Activated T-cell treated with anti-CD3 and anti-CD28 coated beads, Interleukin-2, amount 50 U/mL, for 72 hours (primary cell): ENCODE data around the gene SMCO2. TPM values are rescaled to one million over a fixed set of nuclear protein-coding genes. Genes with fewer than 3 reads are reported as not detected.

Source experiments
- ATAC-seq, 2 donors: fragments of 150-1000 bp; cut with Tn5 transposase; replicated peaks in 1 of 2; 2 replicates each; pipeline ENCODE4 v1.10.0; 2021; ENCODE audit warnings: moderate library complexity in 2 of 2, mild to moderate bottlenecking in 1 of 2
- DNase-seq, 2 donors: peaks; one replicate each; pipeline ENCODE4 v3.0.0; 2021 to 2022; ENCODE audit warnings: mixed read lengths in 1 of 2
- H3K27ac Mint-ChIP-seq: one replicate; pipeline ENCODE4 v1.8.0; 2022; ENCODE audit warnings: mild to moderate bottlenecking, moderate library complexity, mixed read lengths
- H3K27me3 Mint-ChIP-seq: one replicate; pipeline ENCODE4 v1.8.0; 2022; ENCODE audit warnings: low read depth, mixed read lengths
- H3K36me3 Mint-ChIP-seq, 2 donors: one replicate each; pipeline ENCODE4 v1.8.0; 2022; ENCODE audit warnings: mixed read lengths in 2 of 2, mild to moderate bottlenecking in 1 of 2; ENCODE audit not compliant: insufficient read depth in 2 of 2
- H3K4me1 Mint-ChIP-seq: one replicate; pipeline ENCODE4 v1.8.0; 2022; ENCODE audit warnings: low read depth, mixed read lengths
- H3K4me3 Mint-ChIP-seq, 2 donors: one replicate each; pipeline ENCODE4 v1.8.0; 2022; ENCODE audit warnings: mild to moderate bottlenecking in 2 of 2, mixed read lengths in 2 of 2, moderate library complexity in 2 of 2
- H3K9me3 Mint-ChIP-seq, 2 donors: one replicate each; pipeline ENCODE4 v1.8.0; 2022; ENCODE audit warnings: mixed read lengths in 2 of 2
- total RNA-seq, 2 donors: library from RNA; stranded (reverse); gene quantifications; one replicate each; pipeline ENCODE4 v1.2.3, GENCODE V29; 2022

Gene SMCO2
- under 1 TPM; 0.55 to 0.72 TPM for total RNA-seq

DNA sequence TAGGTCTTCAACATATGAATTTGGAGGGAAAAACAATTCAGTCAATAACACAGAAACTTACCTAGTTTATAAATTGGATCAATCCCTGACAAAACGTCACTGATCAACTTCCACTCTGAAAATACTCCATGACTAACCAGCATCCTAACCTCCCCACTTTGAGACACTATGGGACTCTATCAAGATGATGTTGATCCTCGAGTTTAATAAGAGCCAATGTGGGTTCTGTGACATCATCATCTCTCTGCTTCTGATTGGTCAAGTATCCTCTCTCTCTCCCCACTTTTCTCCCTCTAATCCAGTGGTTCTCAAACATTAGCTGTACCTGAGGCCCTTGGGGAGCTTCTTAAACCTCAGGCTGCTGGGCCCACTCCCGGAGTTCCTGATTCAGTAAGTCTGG is at the start of gene SMCO2:
SMCO2 (plus strand) TSS at position 301 of the 400 bp plus-strand sequence. CDS start 23,896 bp downstream, outside the sequence.
- no peak for ATAC-seq
- Mint-ChIP-seq H3K9me3 (peaks cover 0 to 6% of the 10 kb centered on the region in 2 donors), H3K36me3 (peaks cover 1 to 2% of the 10 kb centered on the region in 2 donors), H3K4me3 (no peak within 1 kb of the TSS), H3K27me3 (peaks cover 15% of the 10 kb centered on the region), H3K27ac (no peak within 1 kb of the TSS), H3K4me1 (no peaks in the 10 kb centered on the region)
- no peak for DNase-seq

DNA sequence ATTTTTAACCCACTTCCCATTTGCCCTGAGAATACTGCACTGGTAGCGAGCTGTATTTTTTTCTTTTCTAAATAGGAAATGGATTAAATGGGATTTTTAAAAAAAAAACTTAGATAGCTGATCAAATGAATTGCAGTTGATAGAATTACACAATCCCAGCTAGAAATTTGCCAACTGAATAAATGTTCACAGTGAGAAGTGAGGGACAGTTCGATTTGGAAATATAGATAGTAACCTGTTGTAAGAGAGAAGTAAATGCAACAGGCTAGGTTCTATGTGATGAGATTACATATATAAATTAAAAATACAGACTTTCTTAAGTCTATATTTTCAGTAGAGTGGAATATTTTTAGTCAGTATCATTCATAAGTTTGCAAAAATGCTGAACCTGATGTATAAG is 48.1 kb upstream of the SMCO2 start:
- peaks cover 0 to 1% of the 10 kb centered on the region in 2 donors for H3K36me3 Mint-ChIP-seq
- ATAC-seq (no peak), DNase-seq (no peak)
- H3K27me3 Mint-ChIP-seq: no peaks in the 10 kb centered on the region
- H3K27ac Mint-ChIP-seq: no peak overlapping the region
- H3K4me3 Mint-ChIP-seq: no peak overlapping the region
- H3K4me1 Mint-ChIP-seq: no peaks in the 10 kb centered on the region
- H3K9me3 Mint-ChIP-seq: no peaks in the 10 kb centered on the region

DNA sequence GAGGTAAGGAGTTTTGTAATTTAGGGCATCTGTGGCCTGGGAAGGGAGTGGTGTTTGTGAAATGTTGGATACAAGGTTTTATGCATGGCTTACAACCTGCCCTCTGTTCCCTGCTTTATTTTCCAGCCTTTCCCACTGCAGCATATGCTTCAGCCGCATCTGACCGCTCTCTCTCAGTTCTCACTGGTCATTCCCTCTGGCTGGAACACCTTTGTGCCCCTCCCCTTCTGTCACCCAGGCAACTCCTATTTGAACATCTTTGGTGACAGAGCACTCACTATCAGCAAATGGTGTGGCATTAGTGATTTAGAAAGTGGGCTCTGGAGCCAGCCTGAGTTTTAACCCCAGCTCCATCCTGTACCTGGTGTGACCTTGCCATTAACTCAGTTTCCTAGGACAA is 47.5 kb upstream of the SMCO2 start:
- Mint-ChIP-seq H3K27me3 (no peaks in the 10 kb centered on the region), H3K4me3 (no peak overlapping the region), H3K27ac (no peak overlapping the region), H3K4me1 (no peaks in the 10 kb centered on the region), H3K9me3 (no peaks in the 10 kb centered on the region), H3K36me3 (peaks cover 0 to 1% of the 10 kb centered on the region in 2 donors)
- no peak for ATAC-seq
- DNase-seq: no peak

DNA sequence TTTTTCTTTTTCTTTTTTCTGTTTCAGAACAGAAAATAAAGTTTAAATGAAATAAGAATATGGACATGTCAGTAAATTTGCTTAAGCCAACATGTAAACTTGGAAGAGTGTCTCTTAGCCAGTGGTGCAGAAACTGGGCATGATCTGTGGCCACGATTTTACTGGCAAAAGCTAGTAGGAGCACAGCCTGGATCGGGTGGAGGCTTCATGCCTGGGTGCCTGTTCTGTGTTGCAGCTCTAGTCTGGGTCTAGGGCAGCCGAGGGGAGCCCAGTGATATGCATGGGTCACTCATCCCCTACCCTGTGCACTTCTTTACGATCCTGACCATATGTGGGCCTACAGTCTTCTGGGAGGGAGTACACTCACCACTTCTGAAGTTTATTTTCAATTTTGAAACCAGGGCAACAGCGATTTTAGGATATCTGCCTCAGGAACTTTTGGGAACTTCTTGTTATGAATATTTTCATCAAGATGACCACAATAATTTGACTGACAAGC is 45.6 kb upstream of the SMCO2 start:
- Mint-ChIP-seq H3K27ac (no peak overlapping the region), H3K36me3 (peaks cover 1 to 7% of the 10 kb centered on the region in 2 donors), H3K4me3 (no peak overlapping the region), H3K4me1 (no peaks in the 10 kb centered on the region), H3K9me3 (peaks cover 0 to 1% of the 10 kb centered on the region in 2 donors), H3K27me3 (no peaks in the 10 kb centered on the region)
- ATAC-seq (no peak), DNase-seq (no peak)

DNA sequence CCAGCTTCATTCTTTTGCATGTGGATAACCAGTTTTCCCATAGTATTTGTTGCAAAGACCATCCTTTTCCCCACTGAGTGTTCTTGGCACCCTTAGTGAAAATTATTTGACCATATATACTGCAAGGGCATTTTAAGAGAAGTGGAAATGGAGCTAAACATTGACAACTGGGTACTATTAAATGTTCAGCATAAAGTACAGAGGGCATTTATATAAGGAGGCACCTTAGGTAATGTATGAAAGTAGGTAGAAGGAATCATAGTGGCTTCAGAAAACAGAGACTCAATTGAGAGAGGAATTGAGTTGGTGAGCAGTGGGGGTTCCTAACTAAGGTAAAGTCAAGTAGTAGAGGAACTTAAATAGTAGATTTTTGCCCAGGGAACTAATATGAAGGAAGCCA is 34.5 kb upstream of the SMCO2 start:
- no peaks in the 10 kb centered on the region for H3K4me1 Mint-ChIP-seq
- H3K36me3 Mint-ChIP-seq: no peaks in the 10 kb centered on the region
- DNase-seq (no peak), ATAC-seq (no peak)
- no peaks in the 10 kb centered on the region for H3K27me3 Mint-ChIP-seq
- no peak overlapping the region for H3K4me3 Mint-ChIP-seq
- H3K27ac Mint-ChIP-seq: no peak overlapping the region
- peaks cover 2 to 6% of the 10 kb centered on the region in 2 donors for H3K9me3 Mint-ChIP-seq

DNA sequence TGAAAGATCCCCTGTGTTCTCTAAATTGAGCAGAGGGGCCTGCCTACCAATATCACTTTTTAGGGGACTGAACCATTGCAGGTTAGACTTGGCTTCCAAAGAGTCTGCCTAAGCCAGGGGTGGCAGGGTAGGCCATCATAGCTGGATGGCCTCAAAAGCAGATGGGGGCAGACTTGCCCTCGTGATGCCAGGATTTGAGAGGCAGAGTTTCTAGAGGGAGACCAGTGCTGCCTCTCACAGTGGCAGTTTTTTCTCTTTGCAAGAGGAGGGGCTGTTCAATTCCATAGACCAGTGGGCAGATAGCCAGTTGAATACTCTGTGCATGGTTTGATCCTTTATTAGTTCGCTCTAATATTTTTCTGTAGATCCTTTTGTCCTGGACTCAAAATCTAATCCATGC is 23.8 kb upstream of the SMCO2 start:
- no peak for ATAC-seq
- Mint-ChIP-seq H3K4me1 (no peaks in the 10 kb centered on the region), H3K36me3 (peaks cover 0 to 2% of the 10 kb centered on the region in 2 donors), H3K9me3 (no peaks in the 10 kb centered on the region), H3K4me3 (no peak overlapping the region), H3K27me3 (no peaks in the 10 kb centered on the region), H3K27ac (no peak overlapping the region)
- no peak for DNase-seq

DNA sequence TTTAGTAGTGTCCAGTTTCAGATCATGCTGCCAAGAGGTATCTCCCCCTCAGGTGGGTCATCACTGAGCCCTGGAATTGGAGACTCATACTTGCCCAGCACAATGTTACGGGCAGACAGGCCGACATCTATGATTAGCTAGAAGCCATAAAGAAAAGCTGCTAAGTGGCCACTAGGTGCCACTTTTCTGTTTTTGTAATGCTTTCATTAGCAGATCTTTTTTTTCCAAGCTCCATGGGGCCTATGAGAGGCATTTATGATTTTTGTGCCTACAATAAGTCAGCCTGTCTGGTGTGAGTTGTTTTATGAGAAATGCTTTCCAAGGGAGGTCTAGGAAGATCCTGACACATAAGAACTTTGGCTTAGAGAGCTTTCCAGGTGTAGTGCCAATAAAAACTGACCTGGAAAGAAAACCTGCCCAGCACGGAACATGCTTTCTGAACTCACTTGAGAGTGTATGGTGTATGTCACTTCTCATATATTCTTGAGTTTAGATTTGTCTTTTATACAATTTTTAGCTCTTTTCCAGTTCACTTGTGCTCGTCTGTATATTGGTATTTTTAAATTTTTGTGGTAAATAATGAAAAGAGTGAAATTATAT is 21.8 kb upstream of the SMCO2 start:
- Mint-ChIP-seq H3K9me3 (no peaks in the 10 kb centered on the region), H3K4me1 (no peaks in the 10 kb centered on the region), H3K4me3 (no peak overlapping the region), H3K36me3 (peaks cover 0 to 2% of the 10 kb centered on the region in 2 donors), H3K27ac (no peak overlapping the region), H3K27me3 (no peaks in the 10 kb centered on the region)
- DNase-seq (no peak), ATAC-seq (no peak)

- Mint-ChIP-seq H3K27ac (no peak overlapping the region), H3K36me3 (peaks cover 0 to 2% of the 10 kb centered on the region in 2 donors), H3K4me1 (no peaks in the 10 kb centered on the region), H3K27me3 (no peaks in the 10 kb centered on the region), H3K4me3 (no peak overlapping the region), H3K9me3 (no peaks in the 10 kb centered on the region)
- no peak for ATAC-seq
- DNase-seq: no peak
These were observed 21.2 kb upstream of the SMCO2 start for GRCh38 chr12:27425306-27425705.

DNA sequence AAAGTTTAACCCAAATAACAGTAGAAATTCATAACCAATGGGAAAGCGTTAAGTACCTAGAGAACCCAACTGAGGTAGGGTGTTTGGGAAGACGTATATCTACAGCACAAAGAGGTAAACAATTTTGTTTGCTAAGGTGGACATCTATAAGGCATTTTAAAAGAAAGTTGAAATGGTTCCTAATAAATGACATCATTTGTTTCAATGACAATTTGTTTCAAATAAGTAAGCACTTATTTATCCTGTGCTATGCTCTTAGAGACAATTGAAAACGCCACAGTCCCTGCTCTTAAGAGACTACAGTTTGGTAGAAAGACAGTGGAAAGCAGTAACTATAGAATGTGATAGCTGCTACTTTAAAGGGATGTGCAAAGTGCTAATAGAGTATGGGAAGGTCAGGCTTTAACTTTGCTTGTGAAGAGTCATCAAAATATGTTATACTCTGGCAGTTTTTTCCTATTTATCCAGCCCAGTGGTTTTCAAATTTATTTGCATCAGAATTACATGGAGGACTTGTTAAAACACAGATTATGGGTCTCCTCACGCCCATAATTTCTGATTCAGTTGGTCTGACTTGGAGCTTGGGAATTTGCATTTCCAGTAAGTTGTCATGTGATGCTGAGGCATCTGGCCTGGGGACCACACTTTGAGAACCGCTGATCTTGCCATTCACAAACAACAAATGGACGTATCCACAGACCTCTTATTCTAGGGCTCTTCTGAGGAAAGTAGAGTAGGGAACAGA is 19.6 kb upstream of the SMCO2 start:
- Mint-ChIP-seq H3K36me3 (no peaks in the 10 kb centered on the region), H3K4me3 (no peak overlapping the region), H3K27ac (no peak overlapping the region), H3K27me3 (no peaks in the 10 kb centered on the region), H3K4me1 (no peaks in the 10 kb centered on the region), H3K9me3 (no peaks in the 10 kb centered on the region)
- DNase-seq (no peak), ATAC-seq (no peak)

DNA sequence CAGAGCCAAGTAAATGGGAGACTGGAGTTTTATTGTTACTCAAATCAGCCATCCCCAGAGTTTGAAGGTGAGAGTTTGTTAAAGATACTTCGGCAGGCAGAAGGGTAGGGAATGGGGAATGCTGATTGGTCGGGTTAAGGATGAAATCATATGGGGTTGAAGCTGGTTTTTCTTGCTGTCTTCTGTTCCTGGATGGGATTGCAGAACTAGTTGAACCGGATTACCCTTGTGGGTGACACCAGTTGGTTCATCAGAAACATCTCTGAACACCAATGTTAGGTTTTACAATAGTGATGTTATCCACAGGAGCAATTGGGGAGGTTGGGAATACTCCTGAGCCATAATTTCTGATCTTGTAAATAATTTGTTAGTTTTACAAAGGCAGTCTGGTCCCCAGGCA is 18.7 kb upstream of the SMCO2 start:
- Mint-ChIP-seq H3K4me3 (no peak overlapping the region), H3K36me3 (no peaks in the 10 kb centered on the region), H3K9me3 (no peaks in the 10 kb centered on the region), H3K4me1 (no peaks in the 10 kb centered on the region), H3K27me3 (no peaks in the 10 kb centered on the region), H3K27ac (no peak overlapping the region)
- ATAC-seq (no peak), DNase-seq (no peak)

- no peaks in the 10 kb centered on the region for H3K36me3 Mint-ChIP-seq
- ATAC-seq: no peak
- no peaks in the 10 kb centered on the region for H3K4me1 Mint-ChIP-seq
These were observed 18.1 kb upstream of the SMCO2 start for GRCh38 chr12:27428466-27428865.

GRCh38 chr12:27429606-27430005 is 16.9 kb upstream of the SMCO2 start:
- ATAC-seq (no peak), DNase-seq (no peak)
- no peak overlapping the region for H3K4me3 Mint-ChIP-seq
- no peaks in the 10 kb centered on the region for H3K36me3 Mint-ChIP-seq
- H3K27ac Mint-ChIP-seq: no peak overlapping the region
- no peaks in the 10 kb centered on the region for H3K27me3 Mint-ChIP-seq
- no peaks in the 10 kb centered on the region for H3K4me1 Mint-ChIP-seq
- no peaks in the 10 kb centered on the region for H3K9me3 Mint-ChIP-seq

More at GRCh38 chr12:27428466-27428865, 18.1 kb upstream of the SMCO2 start:
- H3K27me3 Mint-ChIP-seq: no peaks in the 10 kb centered on the region
- H3K27ac Mint-ChIP-seq: no peak overlapping the region
- no peak overlapping the region for H3K4me3 Mint-ChIP-seq
- no peak for DNase-seq
- no peaks in the 10 kb centered on the region for H3K9me3 Mint-ChIP-seq

GRCh38 chr12:27431185-27431584 is 15.4 kb upstream of the SMCO2 start:
- ATAC-seq: peak in 1 of 2 donors; percentile 33
- peaks cover 8% of the 10 kb centered on the region for H3K4me1 Mint-ChIP-seq
- no peaks in the 10 kb centered on the region for H3K27me3 Mint-ChIP-seq
- no peaks in the 10 kb centered on the region for H3K9me3 Mint-ChIP-seq
- DNase-seq: no peak
- H3K27ac Mint-ChIP-seq: no peak overlapping the region
- H3K36me3 Mint-ChIP-seq: no peaks in the 10 kb centered on the region
- no peak overlapping the region for H3K4me3 Mint-ChIP-seq
